WI38 (cell line): ENCODE results near the gene CYSTM1.
"Not testable (repeated sequence)": the region's sequence is repeated elsewhere in the genome, so short reads cannot be mapped to it uniquely, and the experiment has no call there.

Experiments used
- H3K4me3 ChIP-seq: 2 replicates; pipeline ENCODE4 v1.5.1; 2011; ENCODE audit warnings: low read depth, mild to moderate bottlenecking, control low read depth, low read length
- TF ChIP-seq, protein P1 (sequence below): IDR thresholded peaks from 2 replicates; pipeline ENCODE4 v1.5.1; 2012; ENCODE audit warnings: low read depth, mild to moderate bottlenecking, control low read depth, low read length

Gene CYSTM1

DNA sequence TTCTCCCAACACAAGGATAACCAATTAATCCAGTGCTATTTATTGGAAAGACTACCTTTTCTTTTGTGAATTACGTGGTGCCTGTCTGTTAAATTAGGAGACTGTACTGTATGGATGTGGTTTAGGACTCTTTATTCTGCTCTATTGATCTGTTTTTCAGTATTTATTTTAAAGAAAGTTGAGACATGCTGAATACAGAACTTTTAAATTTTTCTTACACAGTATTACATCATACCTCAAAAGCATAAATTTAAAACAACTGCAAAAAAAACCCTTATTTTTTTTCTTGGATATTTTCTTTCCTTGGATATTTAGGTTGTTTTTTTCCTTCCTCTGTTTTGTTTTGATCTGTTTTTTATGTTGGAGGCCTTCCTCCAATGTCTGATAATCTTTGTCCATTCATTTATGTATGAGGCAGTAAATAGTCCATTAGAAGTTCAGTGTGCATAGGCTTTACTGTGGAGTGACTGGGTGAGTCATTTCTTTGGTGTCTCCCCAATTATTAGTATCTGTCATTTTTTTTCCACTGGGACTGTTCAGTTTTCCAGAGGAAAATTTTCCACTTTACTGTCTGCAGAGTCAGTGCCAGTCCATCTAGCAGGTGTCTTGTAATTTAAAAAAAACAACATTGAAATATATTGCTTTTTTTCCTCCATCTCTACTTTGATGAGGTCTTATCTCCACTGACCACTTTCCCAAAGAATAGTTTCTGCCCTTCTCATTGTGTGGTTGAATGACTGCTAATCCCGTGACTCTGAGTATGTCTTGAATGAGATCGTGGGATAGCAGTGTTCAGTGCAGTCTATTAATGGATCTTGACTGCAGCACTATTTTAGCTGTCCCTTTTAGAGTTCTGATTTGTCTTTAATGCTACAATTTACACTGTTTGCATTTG is 15.2 kb downstream of the CYSTM1 start:
- TF ChIP-seq, protein P1, sequence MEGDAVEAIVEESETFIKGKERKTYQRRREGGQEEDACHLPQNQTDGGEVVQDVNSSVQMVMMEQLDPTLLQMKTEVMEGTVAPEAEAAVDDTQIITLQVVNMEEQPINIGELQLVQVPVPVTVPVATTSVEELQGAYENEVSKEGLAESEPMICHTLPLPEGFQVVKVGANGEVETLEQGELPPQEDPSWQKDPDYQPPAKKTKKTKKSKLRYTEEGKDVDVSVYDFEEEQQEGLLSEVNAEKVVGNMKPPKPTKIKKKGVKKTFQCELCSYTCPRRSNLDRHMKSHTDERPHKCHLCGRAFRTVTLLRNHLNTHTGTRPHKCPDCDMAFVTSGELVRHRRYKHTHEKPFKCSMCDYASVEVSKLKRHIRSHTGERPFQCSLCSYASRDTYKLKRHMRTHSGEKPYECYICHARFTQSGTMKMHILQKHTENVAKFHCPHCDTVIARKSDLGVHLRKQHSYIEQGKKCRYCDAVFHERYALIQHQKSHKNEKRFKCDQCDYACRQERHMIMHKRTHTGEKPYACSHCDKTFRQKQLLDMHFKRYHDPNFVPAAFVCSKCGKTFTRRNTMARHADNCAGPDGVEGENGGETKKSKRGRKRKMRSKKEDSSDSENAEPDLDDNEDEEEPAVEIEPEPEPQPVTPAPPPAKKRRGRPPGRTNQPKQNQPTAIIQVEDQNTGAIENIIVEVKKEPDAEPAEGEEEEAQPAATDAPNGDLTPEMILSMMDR = no peak

GRCh38 chr5:140190872-140191218 is 15.9 kb downstream of the CYSTM1 start:
- TF ChIP-seq, protein P1 = no peak
- H3K4me3 ChIP-seq = no peak overlapping the region

More for the DNA sequence above, 15.2 kb downstream of the CYSTM1 start:
- no peak overlapping the region for H3K4me3 ChIP-seq

GRCh38 chr5:140192715-140193430 is 17.9 kb downstream of the CYSTM1 start:
- TF ChIP-seq, protein P1 = no peak
- H3K4me3 ChIP-seq = no peak overlapping the region

- TF ChIP-seq, protein P1 = no peak
- H3K4me3 ChIP-seq = no peak overlapping the region
Observed at GRCh38 chr5:140194662-140195061, 19.7 kb downstream of the CYSTM1 start.

DNA sequence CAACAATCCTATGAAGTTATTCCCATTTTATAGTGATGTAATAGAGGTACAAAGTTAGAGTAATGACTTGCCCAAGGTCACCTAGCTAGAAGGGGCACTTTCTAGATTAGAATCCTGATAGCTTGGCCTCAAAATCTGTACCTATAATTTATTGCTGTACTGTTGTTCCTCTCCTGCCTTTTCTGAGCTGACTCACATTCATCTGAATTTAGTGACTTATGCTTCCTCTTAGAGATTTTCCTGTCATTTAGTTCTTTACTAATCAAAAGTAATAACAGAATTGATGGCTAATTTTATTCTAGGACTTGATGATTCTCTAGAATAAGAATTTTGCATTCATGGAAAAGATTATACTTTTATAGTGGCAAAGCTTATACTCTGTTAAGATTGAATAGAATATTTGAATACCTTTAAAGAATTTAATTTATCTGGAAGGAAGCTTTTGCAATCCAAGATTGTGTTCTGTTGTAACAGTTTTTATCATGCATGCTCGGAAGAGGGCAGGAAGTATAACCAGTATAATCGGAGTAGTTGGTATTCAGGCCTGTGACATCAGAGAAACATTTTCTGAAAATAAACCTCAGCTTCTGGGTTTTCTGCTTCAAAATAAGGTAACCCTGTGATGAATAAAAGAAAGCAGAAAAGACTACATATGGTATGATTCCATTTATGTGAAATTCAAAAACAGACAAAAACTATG is 21.3 kb downstream of the CYSTM1 start:
- TF ChIP-seq, protein P1 = no peak
- no peak overlapping the region for H3K4me3 ChIP-seq

DNA sequence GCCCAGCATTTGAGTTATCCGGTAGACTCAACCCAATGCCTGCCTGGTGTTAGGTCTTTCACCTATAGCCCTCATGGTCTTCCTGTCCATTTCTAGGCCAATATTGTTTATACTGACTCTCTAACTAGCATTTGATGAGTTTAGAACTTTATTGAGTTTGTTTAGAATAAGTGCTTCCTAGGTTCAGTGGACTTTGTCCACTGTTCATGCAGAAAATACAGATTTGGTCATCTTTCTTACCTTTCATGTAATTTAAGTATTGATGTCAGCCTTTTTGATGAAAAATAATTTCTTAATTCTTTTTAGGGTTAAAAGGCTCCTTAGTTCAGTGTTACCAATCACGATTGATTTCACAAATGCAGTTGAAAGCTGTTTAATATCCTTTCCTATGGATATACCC is 22.0 kb downstream of the CYSTM1 start:
- H3K4me3 ChIP-seq = no peak overlapping the region
- TF ChIP-seq, protein P1 = no peak

GRCh38 chr5:140198915-140199314 is 23.9 kb downstream of the CYSTM1 start:
- not testable (repeated sequence) for H3K4me3 ChIP-seq
